Ishikawa (cell line): ENCODE measurements around the gene PEX1.

Experiments used
- EGR1 ChIP-seq: IDR thresholded peaks from 2 replicates; pipeline ENCODE4 v1.6.1; 2012
- EP300 ChIP-seq: IDR thresholded peaks from 2 replicates; pipeline ENCODE4 v1.6.1; 2012; ENCODE audit warnings: borderline replicate concordance
- REST ChIP-seq: IDR thresholded peaks from 2 replicates; pipeline ENCODE4 v1.6.1; 2012; ENCODE audit warnings: low read depth, mild to moderate bottlenecking
- TCF12 ChIP-seq: IDR thresholded peaks from 2 replicates; pipeline ENCODE4 v1.6.1; 2012; ENCODE audit warnings: low read depth

- TF ChIP-seq EP300 (no peak), REST (no peak), EGR1 (no peak), TCF12 (no peak)
These were observed 49.6 kb downstream of the PEX1 start for GRCh38 chr7:92478711-92479110.
